SK-N-SH (cell line): ENCODE measurements around the gene OSBP. TPM values are rescaled to one million over a fixed set of nuclear protein-coding genes. Genes with fewer than 3 reads are reported as not detected.

ENCODE experiments used
- CTCF ChIA-PET: fragments of 300-600, 350-600 bp; formaldehyde crosslinking; extraction: SDS; loops from one replicate; lab custom pipeline; 2021; lab: Yijun Ruan, JAX
- POLR2A ChIA-PET: fragments of 350-600 bp; sonication (Branson Sonifier 250); formaldehyde crosslinking; extraction: SDS; loops from one replicate; lab custom pipeline; 2020; ENCODE audit warnings: antibody characterized with exemption, inconsistent platforms; lab: Yijun Ruan, JAX
- DNase-seq: peaks from one replicate; pipeline ENCODE4 v3.0.0; 2012
- H2AFZ ChIP-seq: fragments of 200-600 bp; sonication (generic); 2 replicates; pipeline ENCODE4 v1.8.1; 2016; ENCODE audit warnings: antibody characterized with exemption, mild to moderate bottlenecking, low read depth
- H3F3A ChIP-seq: fragments of 200-600 bp; sonication (generic); replicated peaks from 2 replicates; pipeline ENCODE3; 2016; ENCODE audit warnings: antibody characterized with exemption, mild to moderate bottlenecking; ENCODE audit not compliant: insufficient read depth
- H3K27ac ChIP-seq, 2 experiments: fragments of 200-500 bp in 1 of 2; fragments of 200-600 bp in 1 of 2; sonication (Bioruptor generic) in 1 of 2; sonication (generic), shearing (Covaris generic) in 1 of 2; 2 replicates each; pipeline versions ENCODE4 v1.5.1 to v1.6.1; 2014 to 2016; ENCODE audit warnings: low read depth in 2 of 2, inconsistent platforms in 1 of 2, low read length in 1 of 2, mild to moderate bottlenecking in 1 of 2, mixed read lengths in 1 of 2
- H3K27me3 ChIP-seq: fragments of 200-600 bp; sonication (generic), shearing (Covaris generic); 2 replicates; pipeline ENCODE4 v1.6.1; 2016; ENCODE audit warnings: mixed run types; ENCODE audit not compliant: insufficient read depth
- H3K36me3 ChIP-seq, 2 experiments: fragments of 200-500 bp in 1 of 2; fragments of 200-600 bp in 1 of 2; sonication (Bioruptor generic) in 1 of 2; sonication (generic) in 1 of 2; replicated peaks in 1 of 2; 2 replicates each; pipeline versions ENCODE3 to v1.5.1; 2014 to 2016; ENCODE audit warnings: low read length in 1 of 2, mild to moderate bottlenecking in 1 of 2; ENCODE audit not compliant: insufficient read depth in 2 of 2, control insufficient read depth in 1 of 2
- H3K4me1 ChIP-seq, 2 experiments: fragments of 200-500 bp in 1 of 2; fragments of 200-600 bp in 1 of 2; sonication (Bioruptor generic) in 1 of 2; sonication (generic), shearing (Covaris generic) in 1 of 2; 2 replicates each; pipeline versions ENCODE4 v1.5.1 to v1.6.1; 2014 to 2016; ENCODE audit warnings: low read depth in 1 of 2, low read length in 1 of 2, mixed run types in 1 of 2; ENCODE audit not compliant: insufficient read depth in 2 of 2, control insufficient read depth in 1 of 2
- H3K4me2 ChIP-seq: fragments of 200-600 bp; sonication (generic), shearing (Covaris generic); 2 replicates; pipeline ENCODE4 v1.6.1; 2017; ENCODE audit warnings: mixed run types
- H3K4me3 ChIP-seq, 2 experiments: fragments of 200-500 bp in 1 of 2; fragments of 200-600 bp in 1 of 2; sonication (Bioruptor generic) in 1 of 2; sonication (generic), shearing (Covaris generic) in 1 of 2; 2 replicates each; pipeline versions ENCODE4 v1.5.1 to v1.8.1; 2014 to 2016; ENCODE audit warnings: low read depth in 2 of 2, inconsistent platforms in 1 of 2, low read length in 1 of 2, mild to moderate bottlenecking in 1 of 2, mixed read lengths in 1 of 2, moderate library complexity in 1 of 2
- H3K79me2 ChIP-seq: fragments of 200-600 bp; sonication (generic); 2 replicates; pipeline ENCODE4 v1.8.1; 2017; ENCODE audit warnings: mild to moderate bottlenecking; ENCODE audit not compliant: insufficient read depth
- H3K9ac ChIP-seq: fragments of 200-600 bp; sonication (generic); 2 replicates; pipeline ENCODE4 v1.6.1; 2017; ENCODE audit warnings: mixed run types
- H3K9me2 ChIP-seq: fragments of 200-600 bp; sonication (generic); 2 replicates; pipeline ENCODE4 v1.6.1; 2017; ENCODE audit warnings: mixed run types
- H3K9me3 ChIP-seq: fragments of 200-600 bp; sonication (generic); 2 replicates; pipeline ENCODE4 v1.6.1; 2017; ENCODE audit warnings: mixed run types, mild to moderate bottlenecking, moderate library complexity
- H4K20me1 ChIP-seq: fragments of 200-600 bp; sonication (generic); 2 replicates; pipeline ENCODE4 v1.6.1; 2017; ENCODE audit warnings: mild to moderate bottlenecking, mixed run types; ENCODE audit not compliant: insufficient read depth
- CTCF ChIP-seq: fragments of 200-600 bp; sonication (generic); IDR thresholded peaks from 2 replicates; pipeline ENCODE4 v1.6.1; 2017; ENCODE audit warnings: antibody characterized with exemption, mild to moderate bottlenecking, moderate library complexity
- ELF1 ChIP-seq: IDR thresholded peaks from 2 replicates; pipeline ENCODE4 v1.4.0; 2012
- EZH2phosphoT487 ChIP-seq: fragments of 200-600 bp; sonication (generic); IDR thresholded peaks from 2 replicates; pipeline ENCODE4 v1.6.1; 2017; ENCODE audit warnings: low read depth, mixed run types, mild to moderate bottlenecking, antibody characterized with exemption, moderate library complexity, borderline replicate concordance
- FOSL2 ChIP-seq: IDR thresholded peaks from 2 replicates; pipeline ENCODE4 v1.4.0; 2012; ENCODE audit warnings: low read depth, mild to moderate bottlenecking, moderate library complexity, borderline replicate concordance
- FOXJ3 ChIP-seq: sonication (generic); formaldehyde crosslinking; IDR thresholded peaks from 2 replicates; pipeline ENCODE4 v1.5.1; 2020; ENCODE audit warnings: mild to moderate bottlenecking, missing genetic modification reagents
- MXI1 ChIP-seq: IDR thresholded peaks from 2 replicates; pipeline ENCODE4 v1.6.1; 2012; ENCODE audit warnings: mild to moderate bottlenecking, low read depth, low read length, improper control_type of control experiment
- NFIC ChIP-seq: IDR thresholded peaks from 2 replicates; pipeline ENCODE4 v1.4.0; 2012; ENCODE audit warnings: borderline replicate concordance
- NRF1 ChIP-seq: IDR thresholded peaks from 2 replicates; pipeline ENCODE4 v1.6.1; 2012; ENCODE audit warnings: low read depth, mild to moderate bottlenecking, low read length
- POLR2AphosphoS5 ChIP-seq: IDR thresholded peaks from 2 replicates; pipeline ENCODE4 v1.6.1; 2012; ENCODE audit warnings: low read depth, low read length
- RAD21 ChIP-seq: IDR thresholded peaks from 2 replicates; pipeline ENCODE4 v1.6.1; 2012; ENCODE audit warnings: mild to moderate bottlenecking, low read length
- RCOR1 ChIP-seq: fragments of 150-350 bp; IDR thresholded peaks from 2 replicates; pipeline ENCODE4 v1.6.1; 2017; ENCODE audit warnings: antibody characterized with exemption, low read length
- RFX5 ChIP-seq: IDR thresholded peaks from 2 replicates; pipeline ENCODE4 v1.6.1; 2012; ENCODE audit warnings: mild to moderate bottlenecking, improper control_type of control experiment, low read length
- RXRA ChIP-seq: IDR thresholded peaks from 2 replicates; pipeline ENCODE4 v1.4.0; 2012; ENCODE audit warnings: low read depth, mild to moderate bottlenecking, borderline replicate concordance
- TCF12 ChIP-seq: IDR thresholded peaks from 2 replicates; pipeline ENCODE4 v1.4.0; 2012
- USF1 ChIP-seq: IDR thresholded peaks from 2 replicates; pipeline ENCODE4 v1.4.0; 2012; ENCODE audit warnings: low read depth, borderline replicate concordance
- USF2 ChIP-seq: fragments of 150-350 bp; IDR thresholded peaks from 2 replicates; pipeline ENCODE4 v1.6.1; 2017; ENCODE audit warnings: antibody characterized with exemption, low read length, low read depth, borderline replicate concordance
- ZBTB33 ChIP-seq: IDR thresholded peaks from 2 replicates; pipeline ENCODE4 v1.4.0; 2012; ENCODE audit warnings: low read depth, borderline replicate concordance
- WGBS: methylation state at CpG from one replicate; pipeline ENCODE4 v1.1.6; 2017; ENCODE audit warnings: low lambda C conversion rate; 5-methylcytosine and 5-hydroxymethylcytosine counted together
- polyA plus RNA-seq, 3 experiments: library from polyadenylated mRNA; depleted of rRNA; stranded (reverse); fragments of >200 nt; gene quantifications; 2 replicates each; pipeline ENCODE4 v1.2.3, GENCODE V29; 2012

OSBP gene
- polyA plus RNA-seq, 1 of the 3 experiments (the other 2 are of a cell fraction), result 12.1 TPM

- no peak for DNase-seq
- H3F3A ChIP-seq, result no peaks in the 10 kb centered on the region
- no peak overlapping the region for H3K27ac ChIP-seq
- ChIA-PET POLR2A (no interaction called here), CTCF (interaction anchor here (1.4 kb wide), 1 partner anchor 9 kb away, joined by 4 read pairs; no protein-coding TSS in a partner anchor)
- no peak overlapping the region for H3K4me3 ChIP-seq
- H3K4me1 ChIP-seq, result no peaks in the 10 kb centered on the region
- no peak overlapping the region for H2AFZ ChIP-seq
- no peak overlapping the region for H3K9ac ChIP-seq
- H3K27me3 ChIP-seq, result no peaks in the 10 kb centered on the region
- peaks cover 6% of the 10 kb centered on the region; the same call in 1 of the 2 replicates for H4K20me1 ChIP-seq
- no peak for TF ChIP-seq ELF1
- TF ChIP-seq TCF12, result no peak
- no peak for TF ChIP-seq NRF1
- TF ChIP-seq RXRA, result no peak
- TF ChIP-seq CTCF, result no peak
- no peak for TF ChIP-seq NFIC
- TF ChIP-seq FOSL2, result no peak
- TF ChIP-seq POLR2AphosphoS5, result no peak
- no peak for TF ChIP-seq USF2
- TF ChIP-seq EZH2phosphoT487, result no peak
- no peak for TF ChIP-seq ZBTB33
- TF ChIP-seq MXI1, result no peak
- TF ChIP-seq FOXJ3 (CRISPR knock-in tag), result no peak
- TF ChIP-seq RAD21, result no peak
- no peak for TF ChIP-seq USF1
- TF ChIP-seq RCOR1, result no peak
- no peak for TF ChIP-seq RFX5
- no peaks in the 10 kb centered on the region for H3K9me3 ChIP-seq
- WGBS, result 97% methylated on average over 6 of the region's 6 CpGs
- H3K79me2 ChIP-seq, result peaks cover 47% of the 10 kb centered on the region; the same call in 1 of the 2 replicates
- H3K36me3 ChIP-seq, result peaks cover 74 to 77% of the 10 kb centered on the region in 2 experiments
- H3K9me2 ChIP-seq, result no peaks in the 10 kb centered on the region
- no peak overlapping the region for H3K4me2 ChIP-seq
Measured at GRCh38 chr11:59602432-59602831, 13.1 kb downstream of the OSBP start.
